Measurements from ENCODE around the gene MYD88.

Gene MYD88

DNA sequence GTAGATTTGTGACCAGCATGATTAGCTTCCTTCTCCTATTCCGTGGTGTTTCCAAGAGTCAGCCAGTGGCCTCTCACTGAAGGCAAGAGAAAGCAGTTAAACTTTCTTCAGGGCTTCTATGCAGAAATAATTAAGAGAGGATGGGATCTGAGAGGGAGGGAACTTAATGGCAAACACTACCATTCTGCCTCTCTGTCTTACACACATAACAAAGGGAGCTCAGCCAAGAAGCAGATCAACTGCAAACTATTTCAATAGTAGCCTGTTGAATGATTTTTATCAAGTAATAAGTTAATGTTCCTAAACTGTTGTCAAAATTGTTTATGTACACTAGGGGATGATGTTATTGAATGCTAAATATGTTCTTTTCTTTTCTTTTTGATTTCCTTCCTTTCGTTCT is 38.7 kb downstream of the MYD88 start:
- H3K79me2 ChIP-seq (ENCODE audit: insufficient read depth, low read length): peaks cover 97% of the 10 kb centered on the region
- TF ChIP-seq EZH2phosphoT487 (conservative IDR thresholded peaks at IDR 0.05; ENCODE audit: low read length): no peak
- TF ChIP-seq, protein P1, sequence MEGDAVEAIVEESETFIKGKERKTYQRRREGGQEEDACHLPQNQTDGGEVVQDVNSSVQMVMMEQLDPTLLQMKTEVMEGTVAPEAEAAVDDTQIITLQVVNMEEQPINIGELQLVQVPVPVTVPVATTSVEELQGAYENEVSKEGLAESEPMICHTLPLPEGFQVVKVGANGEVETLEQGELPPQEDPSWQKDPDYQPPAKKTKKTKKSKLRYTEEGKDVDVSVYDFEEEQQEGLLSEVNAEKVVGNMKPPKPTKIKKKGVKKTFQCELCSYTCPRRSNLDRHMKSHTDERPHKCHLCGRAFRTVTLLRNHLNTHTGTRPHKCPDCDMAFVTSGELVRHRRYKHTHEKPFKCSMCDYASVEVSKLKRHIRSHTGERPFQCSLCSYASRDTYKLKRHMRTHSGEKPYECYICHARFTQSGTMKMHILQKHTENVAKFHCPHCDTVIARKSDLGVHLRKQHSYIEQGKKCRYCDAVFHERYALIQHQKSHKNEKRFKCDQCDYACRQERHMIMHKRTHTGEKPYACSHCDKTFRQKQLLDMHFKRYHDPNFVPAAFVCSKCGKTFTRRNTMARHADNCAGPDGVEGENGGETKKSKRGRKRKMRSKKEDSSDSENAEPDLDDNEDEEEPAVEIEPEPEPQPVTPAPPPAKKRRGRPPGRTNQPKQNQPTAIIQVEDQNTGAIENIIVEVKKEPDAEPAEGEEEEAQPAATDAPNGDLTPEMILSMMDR (IDR thresholded peaks at IDR 0.05; ENCODE audit: insufficient read depth, low read length, poor library complexity, severe bottlenecking): no peak
- no peaks in the 10 kb centered on the region for H3K9me2 ChIP-seq (replicated peaks; ENCODE audit: insufficient read depth, low read length)
- H4K20me1 ChIP-seq (ENCODE audit: low read depth, low read length): peaks cover 24% of the 10 kb centered on the region; the same call in 1 of the 2 replicates
- H3K4me3 ChIP-seq (ENCODE audit: insufficient read depth, low read length, poor library complexity, severe bottlenecking): no peak overlapping the region
- H3K36me3 ChIP-seq (ENCODE audit: low read length): no peaks in the 10 kb centered on the region
- H3F3A ChIP-seq (ENCODE audit: insufficient read depth): no peaks in the 10 kb centered on the region
- H3K27ac ChIP-seq (ENCODE audit: low read depth, low read length): no peak overlapping the region
- no peaks in the 10 kb centered on the region for H3K9me3 ChIP-seq (ENCODE audit: insufficient read depth, low read length)
- H3K4me2 ChIP-seq (ENCODE audit: low read depth, low read length, poor library complexity, severe bottlenecking): no peak overlapping the region
- no peaks in the 10 kb centered on the region for H3K27me3 ChIP-seq (ENCODE audit: low read length)
- no peak overlapping the region for H3K9ac ChIP-seq (ENCODE audit: low read length)
- H2AFZ ChIP-seq (ENCODE audit: low read depth, low read length, severe bottlenecking): no peak overlapping the region

DNA sequence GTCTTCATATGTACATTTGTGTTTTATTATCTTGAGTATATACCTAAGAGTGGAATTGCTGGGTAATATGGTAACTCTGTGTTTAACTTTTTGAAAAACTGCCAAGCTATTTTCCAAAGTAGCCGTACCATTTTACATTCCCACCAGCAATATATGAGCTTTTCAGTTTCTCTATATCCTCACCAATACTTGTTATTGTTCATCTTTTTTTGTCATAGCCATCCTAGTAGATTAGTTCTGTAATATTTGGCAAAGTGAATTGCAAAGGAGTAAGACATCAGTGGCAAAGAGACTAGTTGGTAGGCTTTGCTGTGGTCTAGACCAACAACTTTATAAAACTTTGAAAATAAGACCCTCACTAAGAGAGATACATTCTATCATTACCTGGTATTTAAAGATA is 48.3 kb downstream of the MYD88 start:
- no peaks in the 10 kb centered on the region for H3F3A ChIP-seq (ENCODE audit: insufficient read depth)
- no peak for TF ChIP-seq EZH2phosphoT487 (conservative IDR thresholded peaks at IDR 0.05; ENCODE audit: low read length)
- TF ChIP-seq, protein P1 (IDR thresholded peaks at IDR 0.05; ENCODE audit: insufficient read depth, low read length, poor library complexity, severe bottlenecking): no peak
- H4K20me1 ChIP-seq (ENCODE audit: low read depth, low read length): 0 out of 2 replicates have a peak, but pooled peaks cover 4% of the 10 kb centered on the region
- no peak overlapping the region for H2AFZ ChIP-seq (ENCODE audit: low read depth, low read length, severe bottlenecking)
- H3K4me3 ChIP-seq (ENCODE audit: insufficient read depth, low read length, poor library complexity, severe bottlenecking): no peak overlapping the region
- no peak overlapping the region for H3K4me2 ChIP-seq (ENCODE audit: low read depth, low read length, poor library complexity, severe bottlenecking)
- peaks cover 43% of the 10 kb centered on the region for H3K36me3 ChIP-seq (ENCODE audit: low read length)
- H3K9me2 ChIP-seq (replicated peaks; ENCODE audit: insufficient read depth, low read length): no peaks in the 10 kb centered on the region
- H3K9me3 ChIP-seq (ENCODE audit: insufficient read depth, low read length): peaks cover 4% of the 10 kb centered on the region; the same call in 1 of the 2 replicates
- no peak overlapping the region for H3K27ac ChIP-seq (ENCODE audit: low read depth, low read length)
- H3K27me3 ChIP-seq (ENCODE audit: low read length): no peaks in the 10 kb centered on the region
- H3K79me2 ChIP-seq (ENCODE audit: insufficient read depth, low read length): peaks cover 25% of the 10 kb centered on the region
- H3K9ac ChIP-seq (ENCODE audit: low read length): no peak overlapping the region

DNA sequence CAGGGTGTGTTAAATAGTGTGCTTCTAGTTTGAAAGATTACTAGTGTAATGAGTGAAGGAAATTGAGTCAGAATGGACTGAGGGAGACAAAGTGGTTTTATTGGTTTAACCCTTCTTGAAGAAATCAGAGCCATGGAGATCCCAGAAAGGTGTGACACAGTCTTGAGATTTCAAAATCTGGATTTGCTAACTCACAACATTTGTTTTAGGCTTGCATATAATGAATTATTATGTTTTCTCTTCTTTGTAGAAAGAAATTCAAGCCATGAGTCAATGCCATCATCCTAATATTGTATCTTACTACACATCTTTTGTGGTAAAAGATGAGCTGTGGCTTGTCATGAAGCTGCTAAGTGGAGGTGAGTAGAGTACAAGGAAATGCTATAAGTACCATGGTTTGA is 52.0 kb downstream of the MYD88 start:
- Histone ChIP-seq H3K9ac (ENCODE audit: low read length) (no peak overlapping the region), H3F3A (ENCODE audit: insufficient read depth) (no peaks in the 10 kb centered on the region), H3K4me2 (ENCODE audit: low read depth, low read length, poor library complexity, severe bottlenecking) (no peak overlapping the region), H2AFZ (ENCODE audit: low read depth, low read length, severe bottlenecking) (no peak overlapping the region), H3K9me2 (replicated peaks; ENCODE audit: insufficient read depth, low read length) (no peaks in the 10 kb centered on the region), H3K27ac (ENCODE audit: low read depth, low read length) (no peak overlapping the region), H3K27me3 (ENCODE audit: low read length) (no peaks in the 10 kb centered on the region), H3K4me3 (ENCODE audit: insufficient read depth, low read length, poor library complexity, severe bottlenecking) (no peak overlapping the region), H3K9me3 (ENCODE audit: insufficient read depth, low read length) (peaks cover 4% of the 10 kb centered on the region; the same call in 1 of the 2 replicates), H3K36me3 (ENCODE audit: low read length) (peaks cover 32% of the 10 kb centered on the region), H3K79me2 (ENCODE audit: insufficient read depth, low read length) (peaks cover 13% of the 10 kb centered on the region), H4K20me1 (ENCODE audit: low read depth, low read length) (no peaks in the 10 kb centered on the region)
- TF ChIP-seq, protein P1 (IDR thresholded peaks at IDR 0.05; ENCODE audit: insufficient read depth, low read length, poor library complexity, severe bottlenecking): no peak
- no peak for TF ChIP-seq EZH2phosphoT487 (conservative IDR thresholded peaks at IDR 0.05; ENCODE audit: low read length)
